ENCODE results near the gene KRT6C.
"Not testable (repeated sequence)": the region's sequence is repeated elsewhere in the genome, so short reads cannot be mapped to it uniquely, and the experiment has no call there.

Gene KRT6C

GRCh38 chr12:52488736-52489135 lies 15.1 kb upstream of the KRT6C start:
- TF ChIP-seq, protein P1, sequence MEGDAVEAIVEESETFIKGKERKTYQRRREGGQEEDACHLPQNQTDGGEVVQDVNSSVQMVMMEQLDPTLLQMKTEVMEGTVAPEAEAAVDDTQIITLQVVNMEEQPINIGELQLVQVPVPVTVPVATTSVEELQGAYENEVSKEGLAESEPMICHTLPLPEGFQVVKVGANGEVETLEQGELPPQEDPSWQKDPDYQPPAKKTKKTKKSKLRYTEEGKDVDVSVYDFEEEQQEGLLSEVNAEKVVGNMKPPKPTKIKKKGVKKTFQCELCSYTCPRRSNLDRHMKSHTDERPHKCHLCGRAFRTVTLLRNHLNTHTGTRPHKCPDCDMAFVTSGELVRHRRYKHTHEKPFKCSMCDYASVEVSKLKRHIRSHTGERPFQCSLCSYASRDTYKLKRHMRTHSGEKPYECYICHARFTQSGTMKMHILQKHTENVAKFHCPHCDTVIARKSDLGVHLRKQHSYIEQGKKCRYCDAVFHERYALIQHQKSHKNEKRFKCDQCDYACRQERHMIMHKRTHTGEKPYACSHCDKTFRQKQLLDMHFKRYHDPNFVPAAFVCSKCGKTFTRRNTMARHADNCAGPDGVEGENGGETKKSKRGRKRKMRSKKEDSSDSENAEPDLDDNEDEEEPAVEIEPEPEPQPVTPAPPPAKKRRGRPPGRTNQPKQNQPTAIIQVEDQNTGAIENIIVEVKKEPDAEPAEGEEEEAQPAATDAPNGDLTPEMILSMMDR (IDR thresholded peaks at IDR 0.05; ENCODE audit: poor library complexity, severe bottlenecking), result no peak
- Histone ChIP-seq H3K27ac (ENCODE audit: poor library complexity, severe bottlenecking) (peak overlapping the region; percentile 100), H3K36me3 (ENCODE audit: low read depth) (peaks cover 56% of the 10 kb centered on the region), H3K9me3 (ENCODE audit: severe bottlenecking) (peaks cover 11% of the 10 kb centered on the region), H3K4me1 (ENCODE audit: insufficient read depth, poor library complexity, severe bottlenecking) (peaks cover 4% of the 10 kb centered on the region), H3K4me3 (ENCODE audit: severe bottlenecking) (no peak overlapping the region), H3K27me3 (ENCODE audit: insufficient read depth, poor library complexity, severe bottlenecking) (no peaks in the 10 kb centered on the region)
- ATAC-seq (ENCODE audit: low read depth) (no peak), DNase-seq (ENCODE audit: low spot score) (no peak)

DNA sequence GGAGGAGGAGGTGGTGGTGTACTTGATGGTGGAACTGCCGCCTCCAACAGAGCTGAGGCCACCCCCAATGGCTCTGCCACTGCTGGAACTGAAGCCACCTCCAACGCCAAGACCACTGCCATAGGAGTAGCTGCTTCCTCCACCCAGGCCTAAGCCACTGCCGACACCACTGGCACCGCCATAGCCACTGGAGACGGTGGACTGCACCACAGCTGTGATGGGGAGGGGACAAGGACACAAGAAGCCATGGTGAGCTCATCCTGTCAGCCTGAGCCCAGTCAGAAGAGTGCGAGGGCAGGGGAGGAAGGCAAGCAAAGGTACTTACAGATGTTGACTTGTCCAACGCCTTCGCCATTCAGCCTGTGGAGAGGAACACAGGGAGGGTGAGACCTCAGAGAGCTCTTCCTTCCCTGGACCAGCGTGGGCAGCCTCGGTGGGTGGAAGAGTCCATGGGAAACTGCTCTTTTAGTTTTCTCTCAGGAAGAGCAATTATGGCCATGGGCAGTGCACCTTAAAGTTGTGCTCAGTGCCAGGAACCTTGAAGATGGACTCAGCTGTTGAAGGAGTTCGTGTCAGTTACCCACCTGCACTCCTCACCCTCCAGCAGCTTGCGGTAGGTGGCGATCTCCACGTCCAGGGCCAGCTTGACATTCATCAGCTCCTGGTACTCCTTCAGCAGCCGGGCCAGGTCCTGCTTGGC lies 14.3 kb upstream of the KRT6C start:
- ATAC-seq (ENCODE audit: low read depth), result peak; percentile 1; the same call in 2 of the 3 replicates
- H3K4me3 ChIP-seq (ENCODE audit: severe bottlenecking); DNase-seq (ENCODE audit: low spot score); H3K4me1 ChIP-seq (ENCODE audit: insufficient read depth, poor library complexity, severe bottlenecking); H3K27me3 ChIP-seq (ENCODE audit: insufficient read depth, poor library complexity, severe bottlenecking): not testable (repeated sequence)
- Histone ChIP-seq H3K27ac (ENCODE audit: poor library complexity, severe bottlenecking) (peak overlapping the region; percentile 100), H3K36me3 (ENCODE audit: low read depth) (peaks cover 56% of the 10 kb centered on the region), H3K9me3 (ENCODE audit: severe bottlenecking) (peaks cover 11% of the 10 kb centered on the region)

- Histone ChIP-seq H3K4me3 (ENCODE audit: severe bottlenecking) (no peak overlapping the region), H3K27ac (ENCODE audit: poor library complexity, severe bottlenecking) (peak overlapping the region; percentile 100), H3K36me3 (ENCODE audit: low read depth) (peaks cover 53% of the 10 kb centered on the region), H3K27me3 (ENCODE audit: insufficient read depth, poor library complexity, severe bottlenecking) (no peaks in the 10 kb centered on the region), H3K9me3 (ENCODE audit: severe bottlenecking) (peaks cover 11% of the 10 kb centered on the region), H3K4me1 (ENCODE audit: insufficient read depth, poor library complexity, severe bottlenecking) (no peaks in the 10 kb centered on the region)
- TF ChIP-seq, protein P1 (IDR thresholded peaks at IDR 0.05; ENCODE audit: poor library complexity, severe bottlenecking), result no peak
- ATAC-seq (ENCODE audit: low read depth) (peak; percentile 13), DNase-seq (ENCODE audit: low spot score) (no peak)
These were observed 13.6 kb upstream of the KRT6C start for GRCh38 chr12:52487211-52487610.

- Histone ChIP-seq H3K4me3 (ENCODE audit: severe bottlenecking) (no peak overlapping the region), H3K4me1 (ENCODE audit: insufficient read depth, poor library complexity, severe bottlenecking) (no peaks in the 10 kb centered on the region), H3K27ac (ENCODE audit: poor library complexity, severe bottlenecking) (peak overlapping the region; percentile 100), H3K36me3 (ENCODE audit: low read depth) (peaks cover 45% of the 10 kb centered on the region), H3K9me3 (ENCODE audit: severe bottlenecking) (peaks cover 11% of the 10 kb centered on the region), H3K27me3 (ENCODE audit: insufficient read depth, poor library complexity, severe bottlenecking) (no peaks in the 10 kb centered on the region)
- ATAC-seq (ENCODE audit: low read depth), result peak; percentile 32
- TF ChIP-seq, protein P1 (IDR thresholded peaks at IDR 0.05; ENCODE audit: poor library complexity, severe bottlenecking), result no peak
- no peak for DNase-seq (ENCODE audit: low spot score)
These were observed 12.8 kb upstream of the KRT6C start for GRCh38 chr12:52486166-52487105.

DNA sequence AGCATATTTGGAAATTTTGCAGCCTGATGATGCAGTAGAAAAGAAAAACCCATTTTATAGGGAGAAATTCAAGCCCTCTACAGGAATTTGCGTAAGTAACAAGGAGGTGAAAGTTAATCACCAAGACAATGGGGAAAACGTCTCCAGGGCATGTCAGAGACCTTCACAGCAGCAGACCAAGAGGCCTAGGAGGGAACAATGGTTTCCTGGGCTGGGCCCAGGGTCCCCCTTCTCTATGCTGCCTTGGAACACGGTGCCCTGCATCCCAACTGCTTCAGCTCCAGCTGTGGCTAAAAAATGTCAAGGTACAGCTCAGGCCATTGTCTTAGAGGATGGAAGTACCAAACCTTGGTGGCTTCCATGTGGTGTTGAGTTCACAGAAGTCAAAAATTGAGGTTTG lies 6.5 kb upstream of the KRT6C start:
- Histone ChIP-seq H3K4me1 (ENCODE audit: insufficient read depth, poor library complexity, severe bottlenecking) (no peaks in the 10 kb centered on the region), H3K9me3 (ENCODE audit: severe bottlenecking) (peaks cover 5% of the 10 kb centered on the region), H3K4me3 (ENCODE audit: severe bottlenecking) (no peak overlapping the region), H3K27ac (ENCODE audit: poor library complexity, severe bottlenecking) (no peak overlapping the region), H3K36me3 (ENCODE audit: low read depth) (no peaks in the 10 kb centered on the region), H3K27me3 (ENCODE audit: insufficient read depth, poor library complexity, severe bottlenecking) (no peaks in the 10 kb centered on the region)
- DNase-seq (ENCODE audit: low spot score) (no peak), ATAC-seq (ENCODE audit: low read depth) (no peak)
- TF ChIP-seq, protein P1 (IDR thresholded peaks at IDR 0.05; ENCODE audit: poor library complexity, severe bottlenecking), result no peak

All from RWPE2 (cell line).